ENCODE results near the gene LCN6.
"Not testable (repeated sequence)": the region's sequence is repeated elsewhere in the genome, so short reads cannot be mapped to it uniquely, and the experiment has no call there.

Gene LCN6

DNA sequence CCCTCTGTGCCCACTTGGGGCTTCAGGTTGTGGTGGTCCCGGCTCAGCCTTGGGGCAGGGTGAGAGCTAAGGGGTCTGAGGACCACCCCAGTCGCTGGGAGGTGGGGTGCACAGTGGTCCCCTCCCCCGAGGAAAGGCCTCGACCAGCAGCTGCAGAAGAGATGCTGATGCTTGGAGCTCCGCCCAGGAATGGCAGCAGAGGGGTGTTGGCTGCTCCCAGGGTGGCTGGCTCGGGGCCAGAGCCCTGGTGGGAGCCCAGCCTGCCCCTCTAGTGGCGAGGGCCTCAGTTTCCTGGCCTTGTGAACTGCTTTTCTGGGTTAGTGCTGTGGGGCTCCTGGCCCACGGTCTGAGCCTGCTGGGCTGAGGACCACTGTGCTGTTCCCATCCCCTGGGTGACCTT lies 34.8 kb downstream of the LCN6 start:
- H3K27ac ChIP-seq (ENCODE audit: low read depth, low read length): no peak overlapping the region

GRCh38 chr9:136712690-136713544 lies 35.4 kb downstream of the LCN6 start:
- Histone ChIP-seq H3K27me3 (ENCODE audit: control insufficient read depth, low read length) (peaks cover 23% of the 10 kb centered on the region), H3K9me3 (ENCODE audit: control insufficient read depth, insufficient read depth, low read length) (no peaks in the 10 kb centered on the region), H3K4me3 (ENCODE audit: low read length) (peak overlapping the region; percentile 66), H3K79me2 (ENCODE audit: control insufficient read depth, low read length) (no peaks in the 10 kb centered on the region), H3K4me2 (ENCODE audit: low read length) (peak overlapping the region; percentile 58), H3K36me3 (ENCODE audit: control insufficient read depth, low read length) (no peaks in the 10 kb centered on the region), H3K9me2 (replicated peaks; ENCODE audit: control insufficient read depth, low read length) (no peaks in the 10 kb centered on the region), H3K4me1 (ENCODE audit: control insufficient read depth, low read length) (peaks cover 29% of the 10 kb centered on the region), H4K20me1 (ENCODE audit: control insufficient read depth, insufficient read depth, low read depth, low read length) (no peaks in the 10 kb centered on the region), H3K27ac (ENCODE audit: low read depth, low read length) (no peak overlapping the region), H3F3A (ENCODE audit: control insufficient read depth, insufficient read depth) (0 out of 2 replicates have a peak, but pooled peaks cover 3% of the 10 kb centered on the region)
- no peak for TF ChIP-seq EZH2phosphoT487 (IDR thresholded peaks at IDR 0.05; ENCODE audit: borderline replicate concordance, low read length)

More for the DNA sequence above, 34.8 kb downstream of the LCN6 start:
- Histone ChIP-seq H3K4me2 (ENCODE audit: low read length) (peak overlapping the region; percentile 58), H3K4me1 (ENCODE audit: control insufficient read depth, low read length) (peaks cover 31% of the 10 kb centered on the region), H3F3A (ENCODE audit: control insufficient read depth, insufficient read depth) (0 out of 2 replicates have a peak, but pooled peaks cover 3% of the 10 kb centered on the region), H4K20me1 (ENCODE audit: control insufficient read depth, insufficient read depth, low read depth, low read length) (no peaks in the 10 kb centered on the region), H3K9me3 (ENCODE audit: control insufficient read depth, insufficient read depth, low read length) (no peaks in the 10 kb centered on the region), H3K27me3 (ENCODE audit: control insufficient read depth, low read length) (peaks cover 23% of the 10 kb centered on the region), H3K4me3 (ENCODE audit: low read length) (peak overlapping the region; percentile 66), H3K36me3 (ENCODE audit: control insufficient read depth, low read length) (no peaks in the 10 kb centered on the region), H3K79me2 (ENCODE audit: control insufficient read depth, low read length) (no peaks in the 10 kb centered on the region), H3K9me2 (replicated peaks; ENCODE audit: control insufficient read depth, low read length) (no peaks in the 10 kb centered on the region)
- TF ChIP-seq, protein P1, sequence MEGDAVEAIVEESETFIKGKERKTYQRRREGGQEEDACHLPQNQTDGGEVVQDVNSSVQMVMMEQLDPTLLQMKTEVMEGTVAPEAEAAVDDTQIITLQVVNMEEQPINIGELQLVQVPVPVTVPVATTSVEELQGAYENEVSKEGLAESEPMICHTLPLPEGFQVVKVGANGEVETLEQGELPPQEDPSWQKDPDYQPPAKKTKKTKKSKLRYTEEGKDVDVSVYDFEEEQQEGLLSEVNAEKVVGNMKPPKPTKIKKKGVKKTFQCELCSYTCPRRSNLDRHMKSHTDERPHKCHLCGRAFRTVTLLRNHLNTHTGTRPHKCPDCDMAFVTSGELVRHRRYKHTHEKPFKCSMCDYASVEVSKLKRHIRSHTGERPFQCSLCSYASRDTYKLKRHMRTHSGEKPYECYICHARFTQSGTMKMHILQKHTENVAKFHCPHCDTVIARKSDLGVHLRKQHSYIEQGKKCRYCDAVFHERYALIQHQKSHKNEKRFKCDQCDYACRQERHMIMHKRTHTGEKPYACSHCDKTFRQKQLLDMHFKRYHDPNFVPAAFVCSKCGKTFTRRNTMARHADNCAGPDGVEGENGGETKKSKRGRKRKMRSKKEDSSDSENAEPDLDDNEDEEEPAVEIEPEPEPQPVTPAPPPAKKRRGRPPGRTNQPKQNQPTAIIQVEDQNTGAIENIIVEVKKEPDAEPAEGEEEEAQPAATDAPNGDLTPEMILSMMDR (IDR thresholded peaks at IDR 0.05; ENCODE audit: low read depth, low read length, poor library complexity, severe bottlenecking): no peak
- no peak for TF ChIP-seq EZH2phosphoT487 (IDR thresholded peaks at IDR 0.05; ENCODE audit: borderline replicate concordance, low read length)

DNA sequence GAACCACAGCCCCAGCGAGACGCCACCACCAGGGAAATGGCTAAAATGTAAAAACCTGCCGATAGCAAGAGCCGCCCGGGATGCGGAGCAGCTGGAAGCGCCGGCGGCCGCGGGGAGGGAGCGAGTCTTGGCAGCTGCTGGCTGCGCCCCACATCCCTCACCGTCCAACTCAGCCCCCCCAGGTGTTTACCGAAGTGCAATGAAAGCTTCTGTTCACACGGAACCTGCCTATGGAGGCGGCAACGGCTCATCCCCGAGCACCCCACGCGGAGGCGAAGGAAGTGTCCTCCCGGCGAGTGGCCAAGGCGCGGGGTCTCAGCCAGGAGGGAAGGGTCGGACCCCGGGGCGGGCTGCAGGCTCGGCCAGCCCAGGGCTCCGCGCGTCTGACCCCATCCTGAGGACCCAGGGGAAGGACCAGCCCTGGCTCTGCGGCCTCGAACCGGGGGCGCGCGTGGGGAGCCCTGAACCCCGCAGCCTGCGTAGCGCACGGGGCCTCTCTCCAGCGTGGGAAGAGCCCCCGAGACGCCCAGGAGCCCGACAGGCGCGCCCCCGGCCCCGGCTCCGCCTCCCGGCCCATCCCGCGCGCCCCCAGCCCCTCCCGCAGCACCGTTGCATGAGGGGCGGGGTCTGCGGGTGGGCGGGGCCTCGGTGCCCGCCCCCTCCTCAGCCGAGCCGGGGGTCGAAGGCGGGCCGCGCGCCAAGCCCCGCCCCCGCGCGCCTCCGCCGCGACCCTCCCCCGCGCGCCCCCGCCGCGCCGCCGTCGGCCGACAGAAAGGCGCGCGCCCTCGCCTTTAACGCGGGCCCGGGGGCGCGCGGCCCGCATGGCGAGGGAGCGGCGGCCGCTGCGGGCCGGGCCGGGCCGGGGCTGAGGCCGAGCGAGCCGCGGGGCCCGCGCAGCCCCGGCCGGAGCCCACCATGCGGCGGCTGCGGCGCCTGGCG lies 36.3 kb downstream of the LCN6 start, which contains the start of gene DIPK1B:
Gene DIPK1B (plus strand): TSS at position 822 of the 939 bp plus-strand sequence. CDS start 94 bp downstream, at position 916.
- Histone ChIP-seq H3K4me3 (ENCODE audit: low read length) (peak within 1 kb of the TSS; percentile 66), H3K27ac (ENCODE audit: low read depth, low read length) (no peak within 1 kb of the TSS), H3K4me1 (ENCODE audit: control insufficient read depth, low read length) (peaks cover 29% of the 10 kb centered on the region), H3K79me2 (ENCODE audit: control insufficient read depth, low read length) (no peaks in the 10 kb centered on the region), H3K4me2 (ENCODE audit: low read length) (peak within 1 kb of the TSS; percentile 58), H3F3A (ENCODE audit: control insufficient read depth, insufficient read depth) (0 out of 2 replicates have a peak, but pooled peaks cover 3% of the 10 kb centered on the region), H3K27me3 (ENCODE audit: control insufficient read depth, low read length) (peaks cover 27% of the 10 kb centered on the region), H3K36me3 (ENCODE audit: control insufficient read depth, low read length) (no peaks in the 10 kb centered on the region), H4K20me1 (ENCODE audit: control insufficient read depth, insufficient read depth, low read depth, low read length) (no peaks in the 10 kb centered on the region), H3K9me2 (replicated peaks; ENCODE audit: control insufficient read depth, low read length) (no peaks in the 10 kb centered on the region), H3K9me3 (ENCODE audit: control insufficient read depth, insufficient read depth, low read length) (no peaks in the 10 kb centered on the region)
- TF ChIP-seq, protein P1 (IDR thresholded peaks at IDR 0.05; ENCODE audit: low read depth, low read length, poor library complexity, severe bottlenecking): no peak
- no peak; the same call in 1 of the 2 replicates for TF ChIP-seq EZH2phosphoT487 (IDR thresholded peaks at IDR 0.05; ENCODE audit: borderline replicate concordance, low read length)

DNA sequence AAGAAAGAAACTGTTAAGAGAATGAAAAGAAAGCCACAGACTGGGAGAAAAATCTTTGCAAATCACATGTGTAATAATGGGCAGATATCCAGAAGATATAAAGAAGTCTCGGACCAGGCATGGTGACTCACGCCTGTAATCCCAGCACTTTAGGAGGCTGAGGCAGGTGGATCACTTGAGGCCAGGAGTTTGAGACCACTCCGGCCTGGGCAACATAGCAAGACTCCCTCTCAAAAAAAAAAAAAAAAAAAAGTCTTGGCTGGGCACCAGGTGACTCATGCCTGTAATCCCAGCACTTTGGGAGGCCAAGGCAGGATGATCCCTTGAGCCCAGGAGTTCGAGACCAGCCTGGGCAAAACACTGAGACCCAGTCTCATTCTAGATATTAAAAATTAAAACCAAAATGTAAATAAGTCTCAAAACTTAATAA lies 37.1 kb downstream of the LCN6 start:
- not testable (repeated sequence) for H3K4me3 ChIP-seq (ENCODE audit: low read length); H3K9me3 ChIP-seq (ENCODE audit: control insufficient read depth, insufficient read depth, low read length); H3K79me2 ChIP-seq (ENCODE audit: control insufficient read depth, low read length); H4K20me1 ChIP-seq (ENCODE audit: control insufficient read depth, insufficient read depth, low read depth, low read length); H3K9me2 ChIP-seq (replicated peaks; ENCODE audit: control insufficient read depth, low read length); H3K27ac ChIP-seq (ENCODE audit: low read depth, low read length); H3K36me3 ChIP-seq (ENCODE audit: control insufficient read depth, low read length); H3K4me2 ChIP-seq (ENCODE audit: low read length); H3F3A ChIP-seq (ENCODE audit: control insufficient read depth, insufficient read depth)
- peaks cover 29% of the 10 kb centered on the region for H3K4me1 ChIP-seq (ENCODE audit: control insufficient read depth, low read length)
- peaks cover 30% of the 10 kb centered on the region for H3K27me3 ChIP-seq (ENCODE audit: control insufficient read depth, low read length)
